Measurements from ENCODE around the gene TXNDC11.

The TXNDC11 gene

GRCh38 chr16:11687601-11688519 is 54.8 kb downstream of the TXNDC11 start:
- no peak for DNase-seq

- no peak for DNase-seq
Measured at GRCh38 chr16:11686713-11687380, 55.8 kb downstream of the TXNDC11 start.

- DNase-seq: no peak
Measured at GRCh38 chr16:11685844-11686618, 56.6 kb downstream of the TXNDC11 start.

GRCh38 chr16:11684231-11685025 is 58.2 kb downstream of the TXNDC11 start:
- DNase-seq: no peak

- DNase-seq: no peak
Measured at GRCh38 chr16:11683145-11683544, 59.5 kb downstream of the TXNDC11 start.

- no peak for DNase-seq
Measured at GRCh38 chr16:11682655-11683096, 60.0 kb downstream of the TXNDC11 start.

GRCh38 chr16:11681976-11682654 is 60.5 kb downstream of the TXNDC11 start:
- no peak for DNase-seq

GRCh38 chr16:11681556-11681955 is 61.1 kb downstream of the TXNDC11 start:
- no peak for DNase-seq

- DNase-seq: no peak
Measured at GRCh38 chr16:11679941-11680911, 62.4 kb downstream of the TXNDC11 start.

GRCh38 chr16:11679250-11679649 is 63.4 kb downstream of the TXNDC11 start:
- no peak for DNase-seq

- no peak for DNase-seq
Measured at GRCh38 chr16:11677959-11678881, 64.4 kb downstream of the TXNDC11 start.

- DNase-seq: no peak
Measured at GRCh38 chr16:11677451-11677951, 65.2 kb downstream of the TXNDC11 start.

- no peak for DNase-seq
Measured at GRCh38 chr16:11676799-11677198, 65.9 kb downstream of the TXNDC11 start.

- DNase-seq: no peak
Measured at GRCh38 chr16:11675561-11676511, 66.8 kb downstream of the TXNDC11 start.

- no peak for DNase-seq
Measured at GRCh38 chr16:11674818-11675560, 67.7 kb downstream of the TXNDC11 start.

GRCh38 chr16:11674001-11674817 is 68.4 kb downstream of the TXNDC11 start:
- DNase-seq: no peak

Measured in NCI-H2081 treated with DMSO at 0.1 percent for 48 hours (cell line).